Measurements from ENCODE around the gene GABBR1.

The GABBR1 gene

GRCh38 chr6:29524444-29525310, 108.3 kb downstream of the GABBR1 start:
- Histone ChIP-seq H3K9ac (ENCODE audit: low read length) (no peak overlapping the region), H3K4me1 (ENCODE audit: control insufficient read depth, insufficient read depth, low read length) (no peaks in the 10 kb centered on the region), H3K36me3 (ENCODE audit: control insufficient read depth, insufficient read depth, low read length) (no peaks in the 10 kb centered on the region), H3K27ac (ENCODE audit: low read depth, low read length) (no peak overlapping the region), H3K4me3 (ENCODE audit: low read length) (no peak overlapping the region), H3K27me3 (ENCODE audit: control insufficient read depth, insufficient read depth, low read length) (no peaks in the 10 kb centered on the region)

GRCh38 chr6:29524044-29524443, 108.9 kb downstream of the GABBR1 start:
- H3K27ac ChIP-seq (ENCODE audit: low read depth, low read length): no peak overlapping the region
- H3K9ac ChIP-seq (ENCODE audit: low read length): no peak overlapping the region
- no peaks in the 10 kb centered on the region for H3K36me3 ChIP-seq (ENCODE audit: control insufficient read depth, insufficient read depth, low read length)
- no peak overlapping the region for H3K4me3 ChIP-seq (ENCODE audit: low read length)
- no peaks in the 10 kb centered on the region for H3K27me3 ChIP-seq (ENCODE audit: control insufficient read depth, insufficient read depth, low read length)
- H3K4me1 ChIP-seq (ENCODE audit: control insufficient read depth, insufficient read depth, low read length): no peaks in the 10 kb centered on the region

GRCh38 chr6:29522227-29522626, 110.8 kb downstream of the GABBR1 start:
- H3K4me1 ChIP-seq (ENCODE audit: control insufficient read depth, insufficient read depth, low read length): no peaks in the 10 kb centered on the region
- H3K36me3 ChIP-seq (ENCODE audit: control insufficient read depth, insufficient read depth, low read length): no peaks in the 10 kb centered on the region
- H3K27me3 ChIP-seq (ENCODE audit: control insufficient read depth, insufficient read depth, low read length): no peaks in the 10 kb centered on the region
- H3K4me3 ChIP-seq (ENCODE audit: low read length): no peak overlapping the region
- H3K27ac ChIP-seq (ENCODE audit: low read depth, low read length): no peak overlapping the region
- no peak overlapping the region for H3K9ac ChIP-seq (ENCODE audit: low read length)

- Histone ChIP-seq H3K27ac (ENCODE audit: low read depth, low read length) (no peak overlapping the region), H3K4me1 (ENCODE audit: control insufficient read depth, insufficient read depth, low read length) (no peaks in the 10 kb centered on the region), H3K9ac (ENCODE audit: low read length) (no peak overlapping the region), H3K36me3 (ENCODE audit: control insufficient read depth, insufficient read depth, low read length) (no peaks in the 10 kb centered on the region), H3K4me3 (ENCODE audit: low read length) (no peak overlapping the region), H3K27me3 (ENCODE audit: control insufficient read depth, insufficient read depth, low read length) (no peaks in the 10 kb centered on the region)
Measured at GRCh38 chr6:29521006-29521680, 111.8 kb downstream of the GABBR1 start.

GRCh38 chr6:29520232-29520631, 112.8 kb downstream of the GABBR1 start:
- Histone ChIP-seq H3K4me1 (ENCODE audit: control insufficient read depth, insufficient read depth, low read length) (no peaks in the 10 kb centered on the region), H3K27me3 (ENCODE audit: control insufficient read depth, insufficient read depth, low read length) (no peaks in the 10 kb centered on the region), H3K9ac (ENCODE audit: low read length) (no peak overlapping the region), H3K4me3 (ENCODE audit: low read length) (no peak overlapping the region), H3K36me3 (ENCODE audit: control insufficient read depth, insufficient read depth, low read length) (no peaks in the 10 kb centered on the region), H3K27ac (ENCODE audit: low read depth, low read length) (no peak overlapping the region)

GRCh38 chr6:29519291-29520010, 113.5 kb downstream of the GABBR1 start:
- H3K27ac ChIP-seq (ENCODE audit: low read depth, low read length): no peak overlapping the region
- H3K9ac ChIP-seq (ENCODE audit: low read length): no peak overlapping the region
- H3K4me1 ChIP-seq (ENCODE audit: control insufficient read depth, insufficient read depth, low read length): no peaks in the 10 kb centered on the region
- no peak overlapping the region for H3K4me3 ChIP-seq (ENCODE audit: low read length)
- no peaks in the 10 kb centered on the region for H3K27me3 ChIP-seq (ENCODE audit: control insufficient read depth, insufficient read depth, low read length)
- no peaks in the 10 kb centered on the region for H3K36me3 ChIP-seq (ENCODE audit: control insufficient read depth, insufficient read depth, low read length)

GRCh38 chr6:29517728-29518440, 115.1 kb downstream of the GABBR1 start:
- no peaks in the 10 kb centered on the region for H3K27me3 ChIP-seq (ENCODE audit: control insufficient read depth, insufficient read depth, low read length)
- H3K36me3 ChIP-seq (ENCODE audit: control insufficient read depth, insufficient read depth, low read length): no peaks in the 10 kb centered on the region
- no peak overlapping the region for H3K27ac ChIP-seq (ENCODE audit: low read depth, low read length)
- no peaks in the 10 kb centered on the region for H3K4me1 ChIP-seq (ENCODE audit: control insufficient read depth, insufficient read depth, low read length)
- H3K4me3 ChIP-seq (ENCODE audit: low read length): no peak overlapping the region
- no peak overlapping the region for H3K9ac ChIP-seq (ENCODE audit: low read length)

- Histone ChIP-seq H3K9ac (ENCODE audit: low read length) (no peak overlapping the region), H3K27ac (ENCODE audit: low read depth, low read length) (no peak overlapping the region), H3K4me1 (ENCODE audit: control insufficient read depth, insufficient read depth, low read length) (no peaks in the 10 kb centered on the region), H3K4me3 (ENCODE audit: low read length) (no peak overlapping the region), H3K36me3 (ENCODE audit: control insufficient read depth, insufficient read depth, low read length) (no peaks in the 10 kb centered on the region), H3K27me3 (ENCODE audit: control insufficient read depth, insufficient read depth, low read length) (no peaks in the 10 kb centered on the region)
Measured at GRCh38 chr6:29517245-29517644, 115.7 kb downstream of the GABBR1 start.

- Histone ChIP-seq H3K4me3 (ENCODE audit: low read length) (no peak overlapping the region), H3K9ac (ENCODE audit: low read length) (no peak overlapping the region), H3K36me3 (ENCODE audit: control insufficient read depth, insufficient read depth, low read length) (no peaks in the 10 kb centered on the region), H3K4me1 (ENCODE audit: control insufficient read depth, insufficient read depth, low read length) (no peaks in the 10 kb centered on the region), H3K27ac (ENCODE audit: low read depth, low read length) (no peak overlapping the region), H3K27me3 (ENCODE audit: control insufficient read depth, insufficient read depth, low read length) (no peaks in the 10 kb centered on the region)
Measured at GRCh38 chr6:29516108-29516507, 116.9 kb downstream of the GABBR1 start.

GRCh38 chr6:29510746-29511300, 122.2 kb downstream of the GABBR1 start:
- H3K9ac ChIP-seq (ENCODE audit: low read length): no peak overlapping the region

GRCh38 chr6:29510202-29510601, 122.8 kb downstream of the GABBR1 start:
- H3K27me3 ChIP-seq (ENCODE audit: control insufficient read depth, insufficient read depth, low read length): no peaks in the 10 kb centered on the region
- H3K4me1 ChIP-seq (ENCODE audit: control insufficient read depth, insufficient read depth, low read length): no peaks in the 10 kb centered on the region
- H3K36me3 ChIP-seq (ENCODE audit: control insufficient read depth, insufficient read depth, low read length): no peaks in the 10 kb centered on the region
- H3K27ac ChIP-seq (ENCODE audit: low read depth, low read length): no peak overlapping the region
- no peak overlapping the region for H3K9ac ChIP-seq (ENCODE audit: low read length)
- no peak overlapping the region for H3K4me3 ChIP-seq (ENCODE audit: low read length)

More at GRCh38 chr6:29510746-29511300, 122.2 kb downstream of the GABBR1 start:
- Histone ChIP-seq H3K4me3 (ENCODE audit: low read length) (no peak overlapping the region), H3K36me3 (ENCODE audit: control insufficient read depth, insufficient read depth, low read length) (no peaks in the 10 kb centered on the region), H3K4me1 (ENCODE audit: control insufficient read depth, insufficient read depth, low read length) (no peaks in the 10 kb centered on the region), H3K27ac (ENCODE audit: low read depth, low read length) (no peak overlapping the region), H3K27me3 (ENCODE audit: control insufficient read depth, insufficient read depth, low read length) (no peaks in the 10 kb centered on the region)
